SK-N-SH treated with all-trans-retinoic acid at 6 μM for 48 hours (cell line): Measurements from ENCODE around the gene DLX6.

Experiments used
- ATAC-seq: fragments of 200-7000 bp; cut with Tn5 transposase; 3 replicates; pipeline ENCODE4 v1.9.1; 2020; ENCODE audit warnings: mild to moderate bottlenecking, moderate library complexity
- ARNTL ChIP-seq: fragments of 450-650 bp; formaldehyde crosslinking; IDR thresholded peaks from 2 replicates; pipeline ENCODE4 v1.5.0; 2020; ENCODE audit warnings: low read depth, mild to moderate bottlenecking, moderate library complexity, borderline replicate concordance
- BACH2 ChIP-seq: fragments of 250-450 bp; sonication (Bioruptor Pico); IDR thresholded peaks from 2 replicates; pipeline ENCODE4 v1.9.0; 2021; ENCODE audit warnings: mild to moderate bottlenecking, borderline replicate concordance
- CSRNP3 ChIP-seq: fragments of 250-450 bp; sonication (Bioruptor Pico); IDR thresholded peaks from 2 replicates; pipeline ENCODE4 v1.5.1; 2021; ENCODE audit warnings: mild to moderate bottlenecking, moderate library complexity
- ESRRG ChIP-seq: fragments of 250-450 bp; sonication (Bioruptor Pico); IDR thresholded peaks from 2 replicates; pipeline ENCODE4 v1.6.1; 2021; ENCODE audit warnings: mild to moderate bottlenecking
- GLIS3 ChIP-seq: fragments of 250-450 bp; sonication (Bioruptor Pico); IDR thresholded peaks from 2 replicates; pipeline ENCODE4 v1.5.0; 2020; ENCODE audit warnings: mild to moderate bottlenecking, moderate library complexity
- ISL1 ChIP-seq: fragments of 250-450 bp; sonication (Bioruptor Pico); IDR thresholded peaks from 2 replicates; pipeline ENCODE4 v2.1.2; 2022; ENCODE audit warnings: mild to moderate bottlenecking, moderate library complexity
- OSR1 ChIP-seq: fragments of 250-450 bp; sonication (Bioruptor Pico); IDR thresholded peaks from 2 replicates; pipeline ENCODE4 v1.8.0; 2022; ENCODE audit warnings: moderate library complexity, mild to moderate bottlenecking, inconsistent platforms
- PATZ1 ChIP-seq: fragments of 250-450 bp; sonication (Bioruptor Pico); IDR thresholded peaks from 2 replicates; pipeline ENCODE4 v1.8.0; 2020; ENCODE audit warnings: mild to moderate bottlenecking, moderate library complexity, borderline replicate concordance
- PPARA ChIP-seq: fragments of 250-450 bp; sonication (Bioruptor Pico); IDR thresholded peaks from 2 replicates; pipeline ENCODE4 v1.5.0; 2020; ENCODE audit warnings: mild to moderate bottlenecking, borderline replicate concordance
- RARB ChIP-seq: fragments of 250-450 bp; sonication (Bioruptor Pico); IDR thresholded peaks from 2 replicates; pipeline ENCODE4 v1.8.0; 2021; ENCODE audit warnings: mild to moderate bottlenecking, moderate library complexity
- SNAI2 ChIP-seq: fragments of 250-450 bp; sonication (Bioruptor Pico); IDR thresholded peaks from 2 replicates; pipeline ENCODE4 v1.5.0; 2020; ENCODE audit warnings: mild to moderate bottlenecking, moderate library complexity
- TCF4 ChIP-seq: fragments of 250-450 bp; sonication (Bioruptor Pico); IDR thresholded peaks from 2 replicates; pipeline ENCODE4 v1.8.0; 2021; ENCODE audit warnings: mild to moderate bottlenecking, moderate library complexity, borderline replicate concordance
- TOX ChIP-seq: fragments of 250-450 bp; sonication (Bioruptor Pico); IDR thresholded peaks from 2 replicates; pipeline ENCODE4 v1.8.0; 2021; ENCODE audit warnings: mild to moderate bottlenecking, moderate library complexity, borderline replicate concordance
- TSHZ2 ChIP-seq: fragments of 250-450 bp; sonication (Bioruptor Pico); IDR thresholded peaks from 2 replicates; pipeline ENCODE4 v1.5.0; 2020; ENCODE audit warnings: mild to moderate bottlenecking, moderate library complexity
- ZC3H10 ChIP-seq: fragments of 250-450 bp; sonication (Bioruptor Pico); IDR thresholded peaks from 2 replicates; pipeline ENCODE4 v1.5.1; 2021; ENCODE audit warnings: mild to moderate bottlenecking, moderate library complexity
- ZFP3 ChIP-seq: fragments of 250-450 bp; sonication (Bioruptor Pico); IDR thresholded peaks from 2 replicates; pipeline ENCODE4 v1.5.0; 2020; ENCODE audit warnings: mild to moderate bottlenecking, moderate library complexity
- ZFP30 ChIP-seq: fragments of 450-650 bp; formaldehyde crosslinking; IDR thresholded peaks from 2 replicates; pipeline ENCODE4 v1.5.0; 2022; ENCODE audit warnings: mild to moderate bottlenecking, moderate library complexity
- ZNF565 ChIP-seq: fragments of 450-650 bp; formaldehyde crosslinking; conservative IDR thresholded peaks from 2 replicates; pipeline ENCODE4 v1.5.0; 2020; ENCODE audit warnings: low read depth, mild to moderate bottlenecking, moderate library complexity
- ZNF70 ChIP-seq: fragments of 450-650 bp; formaldehyde crosslinking; IDR thresholded peaks from 2 replicates; pipeline ENCODE4 v1.5.0; 2020; ENCODE audit warnings: mild to moderate bottlenecking, moderate library complexity
- ZNF8 ChIP-seq: fragments of 450-650 bp; formaldehyde crosslinking; IDR thresholded peaks from 2 replicates; pipeline ENCODE4 v1.5.0; 2020; ENCODE audit warnings: mild to moderate bottlenecking, moderate library complexity
- TF ChIP-seq, protein P1 (sequence below): fragments of 250-450 bp; sonication (Bioruptor Pico); IDR thresholded peaks from 2 replicates; pipeline ENCODE4 v1.8.0; 2021; ENCODE audit warnings: low read depth, mild to moderate bottlenecking, moderate library complexity, borderline replicate concordance
- TF ChIP-seq, protein P2 (sequence below): fragments of 250-450 bp; sonication (Bioruptor Pico); IDR thresholded peaks from 2 replicates; pipeline ENCODE4 v1.5.1; 2020; ENCODE audit warnings: low read depth, mild to moderate bottlenecking, moderate library complexity

DLX6 gene

GRCh38 chr7:96989859-96990317 is 15.5 kb upstream of the DLX6 start:
- TF ChIP-seq ESRRG (CRISPR knock-in tag) (no peak), SNAI2 (CRISPR knock-in tag) (no peak), ZNF565 (CRISPR knock-in tag) (no peak), TOX (no peak), BACH2 (CRISPR knock-in tag) (no peak), ZFP3 (no peak), ZFP30 (CRISPR knock-in tag) (no peak), TCF4 (CRISPR knock-in tag) (no peak), TSHZ2 (CRISPR knock-in tag) (no peak), CSRNP3 (CRISPR knock-in tag) (no peak), ARNTL (CRISPR knock-in tag) (no peak)
- TF ChIP-seq, protein P1, sequence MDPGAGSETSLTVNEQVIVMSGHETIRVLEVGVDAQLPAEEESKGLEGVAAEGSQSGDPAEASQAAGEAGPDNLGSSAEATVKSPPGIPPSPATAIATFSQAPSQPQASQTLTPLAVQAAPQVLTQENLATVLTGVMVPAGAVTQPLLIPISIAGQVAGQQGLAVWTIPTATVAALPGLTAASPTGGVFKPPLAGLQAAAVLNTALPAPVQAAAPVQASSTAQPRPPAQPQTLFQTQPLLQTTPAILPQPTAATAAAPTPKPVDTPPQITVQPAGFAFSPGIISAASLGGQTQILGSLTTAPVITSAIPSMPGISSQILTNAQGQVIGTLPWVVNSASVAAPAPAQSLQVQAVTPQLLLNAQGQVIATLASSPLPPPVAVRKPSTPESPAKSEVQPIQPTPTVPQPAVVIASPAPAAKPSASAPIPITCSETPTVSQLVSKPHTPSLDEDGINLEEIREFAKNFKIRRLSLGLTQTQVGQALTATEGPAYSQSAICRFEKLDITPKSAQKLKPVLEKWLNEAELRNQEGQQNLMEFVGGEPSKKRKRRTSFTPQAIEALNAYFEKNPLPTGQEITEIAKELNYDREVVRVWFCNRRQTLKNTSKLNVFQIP (CRISPR knock-in tag), result no peak
- no peak for ATAC-seq

GRCh38 chr7:96991546-96992191 is 13.7 kb upstream of the DLX6 start:
- ATAC-seq, result no peak
- TF ChIP-seq PATZ1 (CRISPR knock-in tag) (no peak), PPARA (CRISPR knock-in tag) (no peak), GLIS3 (no peak), RARB (CRISPR knock-in tag) (no peak)
- TF ChIP-seq, protein P1 (CRISPR knock-in tag), result no peak
- TF ChIP-seq, protein P2, sequence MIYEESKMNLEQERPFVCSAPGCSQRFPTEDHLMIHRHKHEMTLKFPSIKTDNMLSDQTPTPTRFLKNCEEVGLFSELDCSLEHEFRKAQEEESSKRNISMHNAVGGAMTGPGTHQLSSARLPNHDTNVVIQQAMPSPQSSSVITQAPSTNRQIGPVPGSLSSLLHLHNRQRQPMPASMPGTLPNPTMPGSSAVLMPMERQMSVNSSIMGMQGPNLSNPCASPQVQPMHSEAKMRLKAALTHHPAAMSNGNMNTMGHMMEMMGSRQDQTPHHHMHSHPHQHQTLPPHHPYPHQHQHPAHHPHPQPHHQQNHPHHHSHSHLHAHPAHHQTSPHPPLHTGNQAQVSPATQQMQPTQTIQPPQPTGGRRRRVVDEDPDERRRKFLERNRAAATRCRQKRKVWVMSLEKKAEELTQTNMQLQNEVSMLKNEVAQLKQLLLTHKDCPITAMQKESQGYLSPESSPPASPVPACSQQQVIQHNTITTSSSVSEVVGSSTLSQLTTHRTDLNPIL, result no peak

- ATAC-seq, result no peak
- no peak for TF ChIP-seq ZFP3
- no peak for TF ChIP-seq TCF4 (CRISPR knock-in tag)
- no peak for TF ChIP-seq GLIS3
- no peak for TF ChIP-seq ZNF8
- no peak for TF ChIP-seq ZC3H10
- TF ChIP-seq ZNF565 (CRISPR knock-in tag), result no peak
- TF ChIP-seq ZFP30 (CRISPR knock-in tag), result no peak
- TF ChIP-seq ZNF70 (CRISPR knock-in tag), result no peak
- no peak for TF ChIP-seq OSR1 (CRISPR knock-in tag)
- no peak for TF ChIP-seq ARNTL (CRISPR knock-in tag)
- TF ChIP-seq RARB (CRISPR knock-in tag), result no peak
- TF ChIP-seq, protein P1 (CRISPR knock-in tag), result no peak
- no peak for TF ChIP-seq TOX
- TF ChIP-seq ISL1, result no peak
Observed at GRCh38 chr7:96992192-96993005, 13.0 kb upstream of the DLX6 start.
